Prostate gland (tissue), 2 donors: ENCODE data around the gene LMO2.

Source experiments
- POLR2A ChIP-seq: fragments of 450-650 bp; IDR thresholded peaks from one replicate; pipeline ENCODE4 v1.6.1; 2016; ENCODE audit warnings: antibody characterized with exemption, mild to moderate bottlenecking
- POLR2AphosphoS5 ChIP-seq: sonication (generic); formaldehyde crosslinking; IDR thresholded peaks from one replicate; pipeline ENCODE4 v1.6.1; 2017; ENCODE audit warnings: antibody characterized with exemption
- TF ChIP-seq, protein P1 (sequence below), 4 experiments: fragments of 200-600 bp in 2 of 4; fragments of 450-650 bp in 2 of 4; sonication (generic) in 2 of 4; IDR thresholded peaks; 1 replicate in 3 of 4; 2 replicates in 1 of 4; pipeline ENCODE4 v1.5.1; 2016 to 2019; ENCODE audit warnings: antibody characterized with exemption in 4 of 4, mild to moderate bottlenecking in 2 of 4, moderate library complexity in 2 of 4

DNA sequence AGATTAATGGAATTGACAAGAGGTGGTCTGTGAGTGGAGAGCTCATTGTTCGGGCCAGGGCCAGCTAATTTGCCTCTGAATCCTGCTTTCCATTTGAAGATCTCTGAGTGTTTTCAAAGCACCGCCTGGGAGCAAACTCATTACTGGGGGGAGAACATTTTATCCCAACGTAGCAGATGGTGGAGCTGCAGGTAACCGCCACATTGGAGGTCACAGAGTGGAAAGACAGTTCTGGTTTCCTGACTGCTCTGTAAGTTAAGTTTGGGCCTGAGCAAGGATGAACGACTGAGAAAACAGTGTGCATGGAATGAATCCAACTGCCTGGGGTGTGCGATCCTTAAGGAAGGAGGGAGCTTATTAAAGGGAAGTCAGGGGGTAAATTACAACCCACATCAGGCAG lies 30.5 kb downstream of the LMO2 start:
- TF ChIP-seq, protein P1, sequence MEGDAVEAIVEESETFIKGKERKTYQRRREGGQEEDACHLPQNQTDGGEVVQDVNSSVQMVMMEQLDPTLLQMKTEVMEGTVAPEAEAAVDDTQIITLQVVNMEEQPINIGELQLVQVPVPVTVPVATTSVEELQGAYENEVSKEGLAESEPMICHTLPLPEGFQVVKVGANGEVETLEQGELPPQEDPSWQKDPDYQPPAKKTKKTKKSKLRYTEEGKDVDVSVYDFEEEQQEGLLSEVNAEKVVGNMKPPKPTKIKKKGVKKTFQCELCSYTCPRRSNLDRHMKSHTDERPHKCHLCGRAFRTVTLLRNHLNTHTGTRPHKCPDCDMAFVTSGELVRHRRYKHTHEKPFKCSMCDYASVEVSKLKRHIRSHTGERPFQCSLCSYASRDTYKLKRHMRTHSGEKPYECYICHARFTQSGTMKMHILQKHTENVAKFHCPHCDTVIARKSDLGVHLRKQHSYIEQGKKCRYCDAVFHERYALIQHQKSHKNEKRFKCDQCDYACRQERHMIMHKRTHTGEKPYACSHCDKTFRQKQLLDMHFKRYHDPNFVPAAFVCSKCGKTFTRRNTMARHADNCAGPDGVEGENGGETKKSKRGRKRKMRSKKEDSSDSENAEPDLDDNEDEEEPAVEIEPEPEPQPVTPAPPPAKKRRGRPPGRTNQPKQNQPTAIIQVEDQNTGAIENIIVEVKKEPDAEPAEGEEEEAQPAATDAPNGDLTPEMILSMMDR (IDR thresholded peaks at IDR 0.05): no peak
- TF ChIP-seq POLR2AphosphoS5 (no peak), POLR2A (no peak)
